GM19328 (cell line): ENCODE measurements around the gene ADARB2.

Source experiments
- ATAC-seq: cut with Tn5 transposase; IDR thresholded peaks from one replicate; pipeline ENCODE4 v1.9.1; 2021; ENCODE audit warnings: mild to moderate bottlenecking, moderate library complexity; ENCODE audit not compliant: unreplicated experiment

The ADARB2 gene

GRCh38 chr10:1598393-1599153, 138.8 kb downstream of the ADARB2 start:
- no peak for ATAC-seq

- ATAC-seq = no peak
These were observed 139.8 kb downstream of the ADARB2 start for GRCh38 chr10:1597370-1598146.

GRCh38 chr10:1596482-1597099, 140.7 kb downstream of the ADARB2 start:
- no peak for ATAC-seq

GRCh38 chr10:1595726-1596125, 141.6 kb downstream of the ADARB2 start:
- no peak for ATAC-seq

GRCh38 chr10:1595242-1595600, 142.1 kb downstream of the ADARB2 start:
- ATAC-seq = no peak

- no peak for ATAC-seq
These were observed 142.7 kb downstream of the ADARB2 start for GRCh38 chr10:1594372-1595241.

GRCh38 chr10:1591742-1592141, 145.6 kb downstream of the ADARB2 start:
- no peak for ATAC-seq

- ATAC-seq = no peak
These were observed 146.3 kb downstream of the ADARB2 start for GRCh38 chr10:1591045-1591444.

GRCh38 chr10:1589257-1589656, 148.1 kb downstream of the ADARB2 start:
- ATAC-seq = no peak

- no peak for ATAC-seq
These were observed 154.6 kb downstream of the ADARB2 start for GRCh38 chr10:1582739-1583138.

- ATAC-seq = no peak
These were observed 156.1 kb downstream of the ADARB2 start for GRCh38 chr10:1581189-1581588.

GRCh38 chr10:1579671-1580070, 157.7 kb downstream of the ADARB2 start:
- no peak for ATAC-seq

- no peak for ATAC-seq
These were observed 158.2 kb downstream of the ADARB2 start for GRCh38 chr10:1579141-1579491.

- no peak for ATAC-seq
These were observed 158.8 kb downstream of the ADARB2 start for GRCh38 chr10:1578392-1579140.

- ATAC-seq = no peak
These were observed 159.4 kb downstream of the ADARB2 start for GRCh38 chr10:1577945-1578344.

GRCh38 chr10:1577373-1577770, 160.0 kb downstream of the ADARB2 start:
- no peak for ATAC-seq

- no peak for ATAC-seq
These were observed 160.6 kb downstream of the ADARB2 start for GRCh38 chr10:1576467-1577372.

GRCh38 chr10:1575481-1576244, 161.7 kb downstream of the ADARB2 start:
- no peak for ATAC-seq

GRCh38 chr10:1574719-1575118, 162.6 kb downstream of the ADARB2 start:
- no peak for ATAC-seq
